Anterior cingulate cortex (tissue), 58 donors: ENCODE data around the gene RGS3.

Experiments
- DNase-seq, 58 donors: peaks; one replicate each; lab custom pipeline; 2025; lab: John Stamatoyannopoulos, UW

Gene RGS3

GRCh38 chr9:113579283-113580040 is 115.9 kb downstream of the RGS3 start:
- peak in 4 of 58 donors; percentile 10 to 33 (median 27) for DNase-seq

- DNase-seq: peak in 45 of 58 donors; percentile 15 to 79 (median 48)
Measured at GRCh38 chr9:113580041-113580953, 116.8 kb downstream of the RGS3 start.

- DNase-seq: no peak
Measured at GRCh38 chr9:113580954-113581311, 117.4 kb downstream of the RGS3 start.

GRCh38 chr9:113581865-113582697 is 118.6 kb downstream of the RGS3 start:
- peak in 44 of 58 donors; percentile 21 to 86 (median 60) for DNase-seq

- DNase-seq: no peak
Measured at GRCh38 chr9:113582698-113583200, 119.2 kb downstream of the RGS3 start.

GRCh38 chr9:113583511-113584427 is 120.2 kb downstream of the RGS3 start:
- no peak for DNase-seq

GRCh38 chr9:113584428-113585084 is 121.0 kb downstream of the RGS3 start:
- DNase-seq: no peak

- DNase-seq: no peak
Measured at GRCh38 chr9:113585085-113585442, 121.5 kb downstream of the RGS3 start.

- DNase-seq: no peak
Measured at GRCh38 chr9:113585555-113585954, 122.0 kb downstream of the RGS3 start.

- peak in 10 of 58 donors; percentile 10 to 26 (median 16) for DNase-seq
Measured at GRCh38 chr9:113587471-113588031, 124.0 kb downstream of the RGS3 start.

- no peak for DNase-seq
Measured at GRCh38 chr9:113588242-113588810, 124.8 kb downstream of the RGS3 start.

- no peak for DNase-seq
Measured at GRCh38 chr9:113588936-113589335, 125.4 kb downstream of the RGS3 start.

- no peak for DNase-seq
Measured at GRCh38 chr9:113589407-113589806, 125.9 kb downstream of the RGS3 start.

- DNase-seq: no peak
Measured at GRCh38 chr9:113589890-113590289, 126.4 kb downstream of the RGS3 start.

GRCh38 chr9:113590389-113590788 is 126.9 kb downstream of the RGS3 start:
- DNase-seq: no peak

GRCh38 chr9:113590991-113591898 is 127.7 kb downstream of the RGS3 start:
- DNase-seq: peak in 57 of 58 donors; percentile 13 to 91 (median 70)
